ENCODE data around the gene SLC22A23.

The SLC22A23 gene

DNA sequence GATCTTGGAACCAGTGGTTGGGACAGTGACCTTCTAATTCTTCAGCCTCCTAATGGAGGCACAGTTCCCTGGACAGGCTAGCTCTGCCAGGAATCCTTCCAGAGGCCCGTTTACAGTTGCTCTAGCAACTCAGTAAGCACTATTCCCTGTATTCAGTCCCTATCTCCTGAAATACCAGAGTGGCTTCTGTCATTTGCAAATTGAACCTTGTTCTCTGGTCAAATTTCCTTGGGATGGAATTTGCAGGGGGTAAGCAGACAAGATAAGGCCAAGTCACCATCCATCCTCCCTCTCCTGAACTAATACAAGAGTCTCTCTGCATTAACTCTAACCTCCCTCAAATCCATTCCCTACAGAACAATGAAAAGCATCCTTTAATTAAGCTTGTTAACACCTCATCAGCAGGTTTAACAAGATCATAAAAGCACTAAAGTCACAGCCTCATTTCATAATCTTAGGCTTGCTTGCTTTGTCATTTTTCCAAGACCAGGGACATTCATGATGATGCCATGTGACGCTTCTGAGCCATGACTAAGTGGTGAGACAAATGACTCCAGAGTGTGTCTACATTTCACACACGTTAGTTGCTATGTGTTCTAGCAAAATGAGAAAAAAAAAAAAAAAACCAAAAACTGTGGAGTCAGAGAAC, 37.1 kb downstream of the SLC22A23 start:
- DNase-seq: no peak

DNA sequence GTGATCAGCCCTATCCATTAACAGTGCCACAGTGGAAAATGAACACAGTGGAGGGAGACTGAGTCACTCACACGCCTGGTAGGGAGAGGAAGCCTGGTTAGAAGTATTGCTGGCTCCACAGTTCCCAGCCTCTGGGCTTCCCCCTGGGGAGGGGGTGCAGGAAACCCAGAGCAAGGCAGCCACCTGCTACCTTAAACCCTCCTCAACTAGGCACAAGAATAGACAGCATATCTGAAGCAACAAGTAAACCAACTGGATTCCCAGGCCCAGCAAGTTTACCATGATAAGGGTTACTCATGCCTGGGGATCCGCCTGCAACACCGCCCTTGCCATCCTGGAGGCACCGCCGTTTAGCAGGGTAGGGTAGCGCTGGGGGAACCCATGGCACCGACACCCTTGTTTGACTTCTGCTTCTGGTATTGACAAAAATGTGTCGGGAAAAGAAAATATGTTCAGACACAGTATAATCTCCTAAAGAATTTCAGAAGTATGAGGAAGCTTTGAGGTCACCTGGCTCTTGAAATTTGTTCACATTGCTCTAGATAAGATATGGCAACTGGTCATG, 38.3 kb downstream of the SLC22A23 start:
- DNase-seq: no peak

DNA sequence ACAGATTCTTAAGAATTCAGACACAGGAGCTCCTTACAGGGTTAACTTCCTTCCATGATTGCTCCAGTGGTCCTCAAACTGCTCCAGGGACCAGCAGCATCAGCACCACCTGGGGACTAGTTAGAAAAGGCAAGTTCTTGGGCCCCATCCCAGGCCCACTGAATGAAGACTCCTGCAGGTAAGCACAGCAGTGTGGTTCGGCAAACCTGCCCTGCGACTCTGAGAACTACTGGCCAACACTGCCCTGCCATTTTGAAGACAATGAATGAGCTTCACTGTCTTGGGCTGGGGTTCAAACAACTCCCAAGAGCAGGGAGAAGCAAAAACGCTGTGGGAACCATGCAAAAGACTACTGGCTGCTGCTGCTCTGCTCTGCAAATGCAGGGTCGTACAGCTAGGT, 39.4 kb downstream of the SLC22A23 start:
- no peak for DNase-seq

DNA sequence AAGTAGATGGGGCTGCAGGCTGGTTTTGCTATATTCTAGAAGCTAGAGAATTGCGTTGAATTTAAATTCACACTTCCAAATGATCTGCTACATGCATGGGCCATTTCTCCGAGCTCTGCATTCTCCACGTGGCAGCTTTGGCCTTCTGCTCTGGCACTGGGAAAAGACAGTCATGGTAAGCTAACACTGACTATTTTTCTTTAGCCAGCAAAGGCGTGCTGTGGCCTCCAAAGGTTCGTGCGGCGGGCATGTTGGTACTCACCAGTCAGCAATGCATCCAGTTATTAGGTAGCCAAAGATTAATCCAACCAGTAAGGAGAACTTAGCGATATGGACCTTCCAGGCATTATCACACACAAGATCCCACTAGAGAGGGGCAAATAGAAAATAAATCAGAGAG, 41.4 kb downstream of the SLC22A23 start:
- DNase-seq: no peak

DNA sequence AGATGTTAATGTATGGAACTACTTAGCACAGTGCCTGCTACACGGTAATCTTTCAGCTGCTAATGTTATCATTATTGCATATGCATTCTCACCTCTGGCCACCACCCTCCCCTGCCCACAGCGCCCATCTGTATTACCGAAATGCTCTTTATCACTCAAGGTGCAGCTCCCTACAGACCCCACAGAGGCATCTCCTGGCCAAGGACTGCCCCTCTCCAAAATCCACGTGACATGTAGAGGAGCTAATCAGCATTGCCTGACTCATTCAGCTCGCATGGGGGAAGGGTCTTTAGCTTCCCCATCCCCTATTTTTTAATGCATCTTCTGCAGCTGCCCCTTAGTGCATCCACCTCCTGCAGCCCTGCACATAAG, 41.8 kb downstream of the SLC22A23 start:
- DNase-seq: no peak

DNA sequence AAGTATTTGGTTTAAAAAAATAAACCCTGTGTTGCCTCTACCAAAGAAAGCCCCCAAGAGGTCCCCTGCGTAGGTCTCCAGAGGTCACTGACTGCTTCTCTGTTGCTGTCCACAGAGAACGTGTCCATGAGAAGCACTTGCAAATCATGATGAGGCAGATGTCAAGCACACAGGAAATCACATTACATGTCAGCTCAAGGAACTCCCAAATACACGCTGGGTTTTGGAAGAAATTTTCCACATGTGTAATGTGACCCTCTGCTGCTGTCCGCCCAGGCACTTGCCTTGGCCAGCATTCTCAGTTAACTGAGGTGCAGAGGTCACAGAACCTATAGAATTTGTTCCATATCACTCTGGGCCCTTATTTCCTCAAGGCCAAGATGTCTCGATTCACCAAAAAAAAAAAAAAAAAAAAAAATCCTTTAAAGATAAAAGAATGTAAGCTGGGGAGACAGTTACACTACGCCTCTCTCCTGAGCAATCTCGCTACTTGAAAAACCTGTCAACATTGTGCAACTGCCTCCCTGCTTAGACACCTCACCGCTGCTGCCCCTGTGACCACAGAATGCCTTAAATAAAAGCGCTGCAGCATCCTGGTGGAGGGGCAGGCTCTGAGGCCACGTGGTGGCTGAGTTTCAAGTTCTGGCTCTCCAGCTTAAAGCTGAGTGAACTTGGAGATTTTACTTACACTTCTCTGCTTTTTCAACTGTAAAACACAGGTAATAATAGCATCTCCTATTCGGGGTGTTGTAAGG, 42.3 kb downstream of the SLC22A23 start:
- DNase-seq: no peak

DNA sequence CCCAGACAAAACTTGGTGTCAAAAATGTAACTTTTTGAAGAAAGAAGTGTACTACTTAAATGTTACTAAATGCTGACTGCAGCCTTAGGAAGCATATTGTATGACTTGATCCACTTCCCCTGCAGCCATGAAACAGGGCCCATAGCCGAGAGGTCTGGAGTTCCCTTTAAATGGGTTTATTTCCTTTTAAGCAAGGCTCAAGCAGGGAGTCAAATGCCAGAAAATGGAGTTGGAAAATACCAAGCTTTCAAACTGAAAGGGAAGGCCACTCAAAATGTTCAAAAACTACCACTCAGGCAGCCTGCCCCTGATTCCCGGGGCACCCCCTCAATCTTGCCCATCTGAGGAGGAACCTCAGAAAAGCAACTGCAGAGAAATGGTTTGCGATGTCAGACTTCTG, 43.3 kb downstream of the SLC22A23 start:
- no peak for DNase-seq

DNA sequence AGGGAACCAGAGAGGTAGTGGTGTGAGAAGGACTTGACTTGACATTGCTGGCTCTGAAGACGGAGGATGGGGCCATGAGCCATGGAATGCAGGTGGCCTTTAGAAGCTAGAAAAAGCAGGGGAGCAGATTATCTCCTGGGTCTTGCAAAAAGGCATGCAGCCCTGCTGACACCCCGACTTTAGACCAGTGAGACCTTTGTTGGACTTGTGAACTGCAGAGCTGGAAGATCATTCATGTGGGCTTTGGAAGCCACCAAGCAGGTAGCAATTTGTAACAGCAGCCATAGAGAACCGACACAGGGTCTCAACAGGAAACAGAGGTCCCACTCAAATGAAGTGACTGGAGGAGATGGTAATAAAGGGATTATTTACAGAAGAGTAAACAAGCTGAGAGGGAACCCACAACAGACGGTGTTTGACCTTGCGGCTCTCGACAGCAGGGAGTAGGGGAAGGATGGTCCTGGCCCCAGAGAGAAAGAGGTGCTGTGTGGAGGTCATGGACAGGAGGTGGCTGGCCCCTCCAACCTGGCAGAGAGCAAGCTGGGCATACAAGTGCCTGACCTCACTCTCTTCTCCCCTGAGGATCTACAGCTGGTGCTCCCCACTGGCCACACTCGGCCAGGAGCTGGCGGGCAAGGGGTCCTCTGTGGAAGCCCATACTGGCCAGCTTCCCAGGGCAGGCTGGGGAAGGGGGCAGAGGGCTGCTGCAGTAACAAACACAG, 43.9 kb downstream of the SLC22A23 start:
- DNase-seq: no peak

DNA sequence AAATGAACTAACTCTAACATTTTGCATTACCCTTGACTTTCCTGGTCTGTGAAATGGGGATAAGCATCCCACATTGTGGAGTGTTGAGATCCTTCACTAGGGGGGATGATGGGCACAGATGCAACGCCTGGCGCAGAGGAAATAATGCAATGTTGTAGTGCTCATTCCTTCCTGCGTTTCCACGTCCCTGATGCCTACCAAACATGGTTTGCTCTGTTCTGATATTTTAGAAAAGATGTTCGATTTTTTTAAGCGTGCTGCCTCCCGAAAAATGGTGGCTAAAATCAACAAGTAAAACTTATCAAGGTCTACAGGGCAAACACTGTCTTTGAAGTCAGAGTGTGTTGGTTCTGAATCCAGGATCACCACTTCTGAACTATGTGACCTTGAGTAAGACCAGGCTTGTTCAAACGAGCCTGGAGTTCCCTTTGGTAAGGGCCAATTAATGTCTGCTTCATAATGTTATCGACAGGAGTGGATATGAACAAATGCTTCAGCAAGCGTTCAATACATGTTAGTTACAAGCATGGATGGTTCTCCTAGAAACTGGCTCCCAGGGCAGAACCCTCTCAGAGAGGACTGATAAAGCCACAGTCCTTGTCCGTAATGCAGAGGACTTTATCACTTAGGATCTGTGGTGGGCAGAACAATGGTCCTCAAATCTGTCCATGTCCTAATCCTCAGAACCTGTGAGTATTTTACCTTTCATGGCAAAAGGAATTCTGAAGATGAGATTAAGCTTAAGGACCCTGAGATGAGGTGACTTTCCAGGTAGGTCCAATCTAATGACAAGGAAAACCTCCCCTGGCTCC, 44.7 kb downstream of the SLC22A23 start:
- DNase-seq: no peak

DNA sequence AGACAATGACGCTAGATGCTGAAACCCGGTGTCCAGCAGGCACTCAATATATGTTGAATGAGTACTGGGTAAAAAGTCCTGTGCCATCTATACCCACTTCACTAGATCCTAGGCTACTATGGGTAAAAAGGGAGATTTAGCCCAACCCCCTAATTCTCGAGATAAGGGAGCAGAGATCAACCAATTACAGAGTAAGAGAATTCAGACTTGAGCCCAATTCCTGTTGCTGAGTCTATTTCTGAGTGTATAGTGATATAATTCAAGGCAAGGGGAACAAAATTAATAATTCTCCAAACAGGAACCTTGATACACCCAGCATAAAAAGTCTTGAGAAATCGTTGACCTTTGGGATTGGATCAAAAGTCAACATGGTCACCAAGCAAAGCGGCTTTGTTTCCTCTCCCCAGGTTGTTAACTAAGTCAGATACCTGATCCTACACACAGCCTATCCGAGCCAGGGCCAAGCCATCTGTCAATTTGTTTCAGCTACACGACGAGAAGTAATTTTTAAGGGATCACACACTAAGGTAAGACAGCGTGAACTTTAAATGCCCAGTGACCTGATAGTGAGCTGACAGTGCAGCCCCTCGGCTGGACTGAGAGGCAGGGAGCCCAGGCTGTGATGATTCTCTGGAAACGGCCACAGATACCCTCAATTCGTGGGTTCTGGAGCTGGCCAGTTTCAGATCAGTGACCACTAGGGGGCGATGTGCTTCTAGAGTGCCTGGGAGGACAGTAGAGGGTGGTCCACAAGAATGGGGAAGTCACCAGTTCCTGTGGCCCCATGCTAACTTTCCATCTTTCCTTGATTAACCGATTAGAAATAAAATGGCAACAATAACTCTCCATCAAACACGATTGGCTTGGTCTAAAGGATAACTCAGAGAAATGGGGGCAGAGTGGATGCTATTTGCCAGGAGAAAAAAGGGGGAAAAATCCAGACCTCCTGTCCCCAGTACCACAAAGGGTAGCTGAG, 46.2 kb downstream of the SLC22A23 start:
- peak; percentile 27 for DNase-seq

DNA sequence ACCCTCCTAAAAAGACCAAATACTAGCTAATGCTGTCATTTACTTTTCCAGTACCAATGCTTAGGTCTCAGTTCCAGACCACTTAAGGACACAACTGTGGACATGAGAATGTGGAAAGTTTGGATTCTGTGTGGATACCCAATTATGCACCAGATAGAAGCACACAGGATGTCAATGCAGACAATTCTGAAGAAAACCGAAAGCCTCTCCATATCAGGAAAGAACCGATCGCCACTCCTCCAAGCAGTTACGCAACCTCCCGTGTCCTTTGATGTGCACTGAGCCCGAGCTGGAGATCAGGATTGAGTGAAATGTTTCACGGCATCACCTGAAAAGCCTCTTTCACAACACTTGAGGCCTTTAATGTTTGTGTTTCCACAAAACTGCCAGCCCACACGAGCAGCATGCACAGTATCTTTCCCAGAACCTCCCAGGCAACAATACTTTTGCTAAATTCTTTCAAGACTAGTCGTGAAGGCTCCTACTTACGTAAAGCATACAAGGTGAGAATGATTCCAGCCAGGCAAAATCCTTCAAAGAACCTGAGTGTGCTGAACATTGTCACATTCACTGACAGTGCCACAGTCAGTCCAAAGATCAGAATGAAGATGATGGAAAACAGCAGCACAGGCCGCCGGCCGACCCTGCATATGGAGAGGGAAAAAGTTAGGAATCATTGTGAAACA, 47.0 kb downstream of the SLC22A23 start:
- DNase-seq: no peak

DNA sequence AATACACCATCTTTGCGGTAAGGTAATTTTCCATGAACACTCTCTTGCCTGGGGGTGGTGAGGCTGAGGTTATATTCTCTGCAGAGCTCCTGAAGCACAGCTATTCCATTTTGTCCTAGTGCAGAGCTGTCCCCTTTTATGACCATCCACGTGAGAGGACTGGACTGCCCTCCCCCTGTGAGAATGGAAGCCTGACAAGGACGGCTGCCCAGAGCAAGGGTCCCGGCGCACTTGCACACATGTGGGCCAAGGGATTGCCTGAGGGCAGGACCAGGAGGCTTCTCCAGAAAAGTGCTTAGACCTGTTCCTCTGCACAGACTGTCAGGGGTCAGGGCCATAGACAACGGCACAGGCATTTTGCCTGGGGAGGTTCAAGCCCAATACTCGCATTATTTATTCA, 48.2 kb downstream of the SLC22A23 start:
- DNase-seq: no peak

DNA sequence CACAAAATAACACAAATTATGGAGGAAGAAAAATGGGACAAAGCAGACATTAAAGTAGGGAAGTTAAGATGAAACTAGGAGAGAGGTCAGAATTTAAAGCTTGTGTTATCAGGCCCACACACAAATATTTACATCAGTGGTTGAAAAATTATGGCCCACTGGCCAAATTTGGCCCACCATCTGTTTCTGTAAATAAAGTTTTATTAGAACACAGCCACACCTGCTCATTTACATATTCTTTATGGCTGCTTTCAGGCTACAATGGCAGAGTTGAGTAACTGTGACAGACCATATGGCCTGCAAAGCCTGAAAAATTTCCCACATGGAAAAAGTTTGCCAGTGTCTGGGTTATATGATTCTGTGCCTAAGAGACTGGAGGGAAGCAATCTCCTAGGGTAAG, 49.0 kb downstream of the SLC22A23 start:
- no peak for DNase-seq

DNA sequence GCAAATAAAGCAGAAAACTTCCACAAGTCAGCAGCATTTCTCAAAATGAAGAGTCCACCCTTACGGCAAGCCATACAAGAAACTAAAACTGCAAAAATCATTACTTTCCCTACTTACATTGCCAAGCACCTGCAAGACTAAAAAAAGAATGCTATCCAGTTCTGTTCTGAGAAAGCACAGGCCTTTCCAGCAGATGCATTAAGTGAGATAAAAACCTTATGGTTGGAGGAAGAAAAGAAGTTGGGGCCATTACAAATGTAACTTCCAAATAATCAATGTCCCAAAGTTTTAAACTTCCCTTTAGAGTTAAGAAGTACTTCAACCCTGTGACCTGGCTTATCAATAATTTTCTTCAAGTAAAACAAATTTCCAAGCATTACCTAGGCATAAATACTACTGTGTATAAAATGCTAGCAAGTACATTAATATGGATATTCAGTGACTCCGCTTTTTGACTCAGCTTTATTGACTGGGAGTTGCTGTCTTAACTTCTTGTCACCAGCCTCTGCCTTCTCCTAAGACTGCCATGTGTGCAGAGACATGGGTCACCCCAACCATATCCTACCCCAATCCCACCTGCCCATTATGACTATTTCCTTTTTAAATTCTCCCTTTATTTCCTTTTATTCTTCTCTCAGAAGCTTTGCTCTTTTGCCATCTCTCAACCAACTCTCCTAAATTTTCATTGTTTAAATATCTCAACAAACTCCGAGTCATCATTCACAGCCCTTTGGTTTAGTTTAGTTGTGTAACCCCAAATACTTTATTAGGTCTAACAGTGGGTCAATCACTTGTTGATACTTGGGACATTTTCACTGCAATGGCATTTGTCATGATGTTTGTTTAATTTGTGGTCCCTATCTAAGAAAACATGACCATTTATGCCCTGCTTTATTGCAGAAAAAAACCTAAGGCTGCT, 49.7 kb downstream of the SLC22A23 start:
- no peak for DNase-seq

DNA sequence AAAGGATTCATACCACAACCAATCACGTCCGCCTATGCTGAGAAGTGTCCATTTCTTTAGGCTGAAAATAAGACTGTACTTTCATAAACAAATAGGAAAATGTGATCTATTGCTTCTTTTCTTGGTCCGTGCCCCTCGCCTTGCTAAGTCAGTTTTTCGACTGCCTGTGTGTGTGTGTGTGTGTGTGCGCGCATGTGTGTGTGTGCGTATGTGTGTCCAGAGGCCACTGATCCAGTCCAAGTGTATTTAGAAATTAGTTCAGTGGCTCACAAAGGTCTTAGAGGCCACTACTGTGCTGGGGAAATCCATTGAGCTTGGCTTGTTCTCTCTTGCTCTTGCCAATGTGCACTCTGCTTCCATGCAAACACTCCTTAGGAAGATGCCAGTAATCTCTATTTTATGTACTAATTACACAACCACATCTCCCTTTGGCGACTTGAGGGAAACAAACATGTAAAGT, 50.5 kb downstream of the SLC22A23 start:
- DNase-seq: no peak

DNA sequence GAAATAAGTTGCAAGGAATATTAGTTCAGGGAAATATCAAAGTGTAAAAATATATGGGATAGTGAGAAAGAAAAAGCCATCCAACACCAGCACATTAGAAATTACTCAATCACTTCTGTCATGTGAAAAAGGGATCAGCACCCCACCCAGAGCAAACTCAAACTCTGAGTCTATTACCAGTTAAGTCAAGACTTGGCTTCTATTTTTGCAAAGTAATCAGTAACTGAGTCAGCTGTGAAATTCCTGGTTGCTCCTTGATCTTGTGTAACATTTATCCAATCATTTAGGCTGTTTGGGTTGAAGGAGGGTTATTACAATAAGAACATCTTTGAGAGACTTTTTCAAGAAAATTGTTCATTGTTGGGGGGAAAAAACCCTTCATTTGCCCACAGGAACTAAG, 51.2 kb downstream of the SLC22A23 start:
- DNase-seq: no peak

DNA sequence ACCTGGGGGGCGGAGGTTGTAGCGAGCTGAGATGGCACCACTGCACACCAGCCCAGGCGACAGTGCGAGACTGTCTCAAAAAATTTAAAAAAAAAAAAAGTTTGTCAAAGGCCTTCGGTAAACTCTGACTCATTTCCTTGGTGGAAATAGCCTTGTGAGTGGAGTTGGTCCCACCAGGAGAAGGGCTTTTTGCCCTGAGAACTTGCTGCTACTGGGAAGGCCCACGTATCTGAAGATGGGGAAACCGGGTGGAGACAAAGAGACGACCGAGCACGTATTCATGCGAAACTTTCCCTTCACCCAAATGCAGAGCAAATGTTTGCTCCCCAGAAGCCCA, 51.7 kb downstream of the SLC22A23 start:
- DNase-seq: no peak

DNA sequence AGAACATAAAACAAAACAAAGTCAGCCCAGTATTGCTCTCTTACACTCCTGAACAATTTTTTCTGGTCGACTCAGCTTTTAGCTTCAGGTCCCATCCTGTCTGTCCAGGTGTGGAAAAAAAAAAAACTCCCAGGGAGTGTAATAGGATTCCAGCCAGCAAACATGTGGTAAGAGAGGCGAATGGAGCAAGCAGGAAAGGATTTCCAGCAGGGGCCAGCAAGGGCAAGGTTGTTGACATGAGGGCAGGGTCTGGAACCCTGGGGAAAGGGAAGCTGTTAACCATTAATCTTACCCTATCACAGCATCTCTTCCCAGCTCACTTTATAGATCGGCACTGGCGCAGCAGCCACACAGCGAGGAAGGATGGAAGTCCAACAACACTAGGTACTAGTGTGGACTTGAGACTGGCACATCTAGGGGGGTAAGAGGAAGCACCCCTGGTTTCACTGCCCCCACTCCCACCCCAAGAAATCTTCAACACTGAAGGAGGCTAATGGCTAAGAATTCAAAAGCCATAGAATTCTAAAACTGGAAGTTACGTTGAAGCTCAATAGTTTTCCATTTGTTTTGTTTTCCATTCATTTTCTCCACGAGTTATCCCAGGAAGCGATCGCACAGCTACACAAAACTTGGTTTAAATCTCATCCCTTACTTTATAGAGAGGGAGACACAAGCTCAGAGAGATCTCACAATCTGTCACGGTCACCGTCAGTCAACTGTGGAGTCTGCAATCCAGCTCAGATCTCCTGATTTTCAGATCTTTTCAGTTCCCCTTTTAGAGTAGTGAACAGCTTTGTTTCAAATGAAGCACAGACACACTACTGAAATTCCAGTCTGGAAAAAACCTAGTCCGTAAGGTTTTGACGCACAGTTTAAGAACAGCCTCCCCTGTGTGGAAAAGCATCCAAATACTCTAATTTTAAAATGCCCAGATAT, 53.3 kb downstream of the SLC22A23 start:
- no peak for DNase-seq
